ENCODE measurements around the gene KRT7.
"Not testable (repeated sequence)": the region's sequence is repeated elsewhere in the genome, so short reads cannot be mapped to it uniquely, and the experiment has no call there.

Gene KRT7

DNA sequence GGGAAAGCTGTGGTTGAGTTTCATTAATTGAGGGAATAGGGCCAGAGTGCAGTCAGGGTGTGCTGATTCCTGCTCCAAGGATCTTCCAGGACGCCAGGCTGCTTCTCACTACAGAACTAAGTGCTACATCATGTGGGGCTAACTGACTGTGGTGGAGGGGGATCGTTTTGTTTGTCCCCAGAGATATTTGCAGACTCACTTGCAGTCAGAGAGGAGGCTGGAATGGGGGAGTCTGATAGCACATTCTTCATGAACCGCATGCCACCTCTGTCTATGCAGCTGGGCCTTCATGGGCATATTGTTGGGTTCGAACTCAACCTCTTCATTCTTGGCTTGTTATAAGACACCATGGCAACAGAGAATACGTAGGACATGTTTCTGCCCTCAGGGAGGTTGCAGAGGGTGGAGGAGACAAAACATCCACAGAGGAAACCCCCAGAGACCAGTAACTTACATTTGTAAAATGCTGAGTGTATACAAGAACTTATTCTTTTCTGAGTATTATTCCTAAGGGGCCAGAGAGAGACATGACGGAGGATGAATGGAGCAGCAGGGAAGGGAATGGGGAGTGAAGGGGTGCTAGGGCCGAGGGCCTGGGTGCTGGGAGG, 13.0 kb downstream of the KRT7 start:
- no peak for DNase-seq

DNA sequence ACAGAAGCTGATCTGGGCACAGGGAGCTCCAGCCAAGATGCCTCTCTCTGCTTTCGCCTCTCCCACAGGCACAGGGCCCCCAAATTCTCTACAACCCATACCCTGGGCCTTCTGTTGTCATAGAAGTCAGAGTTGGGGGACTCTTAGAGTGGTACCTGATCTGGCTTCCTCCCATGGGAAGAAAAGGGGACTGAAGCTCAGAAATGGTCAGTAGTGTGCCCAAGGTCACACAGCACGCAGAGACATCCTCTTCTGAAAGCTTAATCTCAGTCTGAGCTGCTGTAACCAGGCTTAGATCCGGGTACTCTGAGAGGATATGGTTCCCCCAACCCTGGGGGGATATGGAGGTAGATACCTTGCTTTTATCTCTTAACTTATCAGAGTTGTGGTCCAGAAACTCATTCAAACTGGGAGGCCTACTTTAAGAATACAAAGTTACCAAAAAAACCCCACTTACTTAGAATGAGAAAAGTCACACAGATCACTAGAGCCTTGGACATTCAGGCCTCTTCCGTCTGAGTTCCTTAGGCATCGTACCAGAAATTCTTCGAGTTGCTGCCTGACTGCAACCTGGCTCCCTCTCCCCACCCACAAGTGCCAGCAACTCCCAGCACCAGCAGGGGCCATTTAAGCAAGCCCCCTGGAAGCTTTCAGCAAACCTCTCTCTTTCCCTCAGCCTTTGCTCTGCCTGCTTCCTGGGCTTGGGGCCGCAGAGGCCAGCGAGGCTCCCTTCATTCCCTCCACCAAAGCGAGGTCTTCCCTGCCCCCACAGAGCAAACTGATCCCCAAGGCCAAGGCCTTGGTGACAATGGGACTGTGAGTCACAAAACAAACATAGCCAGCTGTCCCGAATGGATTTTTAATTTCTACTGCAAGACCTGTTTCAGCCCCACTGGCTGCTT, 13.9 kb downstream of the KRT7 start:
- DNase-seq: no peak

DNA sequence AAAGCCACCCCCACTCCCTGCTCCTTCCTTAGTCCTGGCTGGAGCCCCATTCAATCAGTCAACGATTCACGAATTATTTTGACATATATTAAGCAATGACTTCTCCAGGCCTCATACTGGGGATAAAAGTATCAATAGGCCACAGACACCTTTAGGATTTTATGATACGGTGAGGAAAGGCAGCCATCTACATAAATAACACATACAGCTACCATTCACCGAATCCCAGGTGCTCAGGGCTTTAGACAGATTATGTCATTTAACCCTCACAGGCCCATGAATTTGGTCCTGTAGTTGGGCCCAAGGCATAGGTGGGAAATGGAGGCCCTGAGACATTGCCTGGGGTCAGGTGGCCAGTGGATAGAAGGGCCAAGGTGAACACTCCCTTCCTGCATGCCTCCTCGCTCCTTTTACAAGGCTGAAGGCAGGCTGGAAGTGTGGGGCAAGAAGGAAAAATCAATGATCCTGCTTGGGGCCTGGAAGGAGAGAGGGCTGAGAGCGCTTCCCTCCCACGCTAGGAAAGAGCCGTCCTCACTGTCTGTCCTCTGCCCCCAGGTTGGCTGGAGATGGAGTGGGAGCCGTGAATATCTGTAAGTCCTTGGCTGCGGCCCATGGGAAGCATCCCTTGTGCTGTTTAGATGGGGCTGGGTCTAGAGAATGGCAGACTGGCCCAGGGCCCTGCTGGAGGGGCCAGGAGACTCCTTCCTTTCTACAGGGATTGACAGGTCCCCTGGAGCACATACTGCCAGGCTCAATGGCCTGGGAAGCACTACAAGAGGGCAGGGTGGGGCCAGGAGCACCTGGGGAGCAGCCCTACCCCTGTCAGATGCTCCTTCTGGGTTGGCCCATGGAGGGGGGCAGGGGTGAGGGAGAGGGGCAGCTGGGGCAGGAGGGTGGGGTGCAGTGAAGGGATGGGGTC, 14.8 kb downstream of the KRT7 start:
- no peak for DNase-seq

DNA sequence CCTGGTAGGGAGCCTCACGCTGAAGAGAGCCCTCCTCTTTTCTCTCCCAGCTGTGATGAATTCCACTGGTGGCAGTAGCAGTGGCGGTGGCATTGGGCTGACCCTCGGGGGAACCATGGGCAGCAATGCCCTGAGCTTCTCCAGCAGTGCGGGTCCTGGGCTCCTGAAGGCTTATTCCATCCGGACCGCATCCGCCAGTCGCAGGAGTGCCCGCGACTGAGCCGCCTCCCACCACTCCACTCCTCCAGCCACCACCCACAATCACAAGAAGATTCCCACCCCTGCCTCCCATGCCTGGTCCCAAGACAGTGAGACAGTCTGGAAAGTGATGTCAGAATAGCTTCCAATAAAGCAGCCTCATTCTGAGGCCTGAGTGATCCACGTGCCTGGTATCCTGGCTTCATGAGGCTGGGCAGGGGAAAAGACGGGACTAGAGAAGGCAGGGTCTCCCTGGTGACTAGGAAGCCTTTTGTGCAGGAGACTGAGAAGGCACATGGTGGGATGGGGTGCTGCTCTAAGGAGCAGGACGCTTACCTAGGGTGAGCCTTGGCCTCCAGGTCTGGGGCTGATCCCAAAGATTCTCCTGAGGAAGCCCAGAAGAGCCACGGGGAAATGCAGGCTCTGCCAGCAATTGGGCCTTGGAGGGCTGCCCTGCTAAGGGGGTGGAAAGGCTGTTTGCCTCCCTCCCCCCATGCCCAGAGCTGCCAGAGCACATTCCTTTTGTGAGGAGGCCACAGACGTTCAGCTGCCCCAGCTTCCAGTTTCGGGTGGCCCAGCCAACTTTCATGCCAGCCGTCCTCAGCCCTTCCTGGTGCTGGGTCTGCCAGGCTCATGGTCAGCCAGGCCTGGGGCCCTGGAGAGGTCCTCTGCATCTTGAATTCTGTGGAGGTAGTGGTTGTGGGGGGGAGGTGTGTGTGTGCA, 15.8 kb downstream of the KRT7 start:
- DNase-seq: no peak

DNA sequence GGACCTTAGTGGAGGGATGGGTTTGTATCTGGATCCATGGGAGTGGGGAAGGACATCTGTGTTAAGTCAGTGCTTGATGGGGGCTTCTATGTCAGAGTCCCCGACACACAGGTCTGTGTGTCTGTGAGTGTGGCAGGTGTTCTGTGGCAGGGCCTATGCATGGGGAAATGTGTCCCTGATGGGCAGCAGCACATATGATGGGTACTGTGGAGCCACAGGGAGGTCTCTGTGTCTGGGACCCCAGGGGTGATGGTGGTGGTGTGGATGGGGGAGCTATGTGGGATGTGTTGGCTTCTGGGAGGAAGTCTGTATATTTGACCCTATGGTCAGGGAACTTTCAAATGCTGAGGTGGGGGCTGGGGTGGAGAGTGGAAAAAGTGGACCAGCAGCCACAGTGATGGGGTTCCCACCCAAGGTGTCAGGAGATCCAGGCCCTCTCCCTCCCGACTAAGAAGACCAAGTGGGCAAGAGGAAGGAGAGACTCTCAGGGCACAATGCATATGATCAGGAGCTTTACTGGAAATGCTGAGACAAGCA, 16.5 kb downstream of the KRT7 start:
- DNase-seq: no peak

DNA sequence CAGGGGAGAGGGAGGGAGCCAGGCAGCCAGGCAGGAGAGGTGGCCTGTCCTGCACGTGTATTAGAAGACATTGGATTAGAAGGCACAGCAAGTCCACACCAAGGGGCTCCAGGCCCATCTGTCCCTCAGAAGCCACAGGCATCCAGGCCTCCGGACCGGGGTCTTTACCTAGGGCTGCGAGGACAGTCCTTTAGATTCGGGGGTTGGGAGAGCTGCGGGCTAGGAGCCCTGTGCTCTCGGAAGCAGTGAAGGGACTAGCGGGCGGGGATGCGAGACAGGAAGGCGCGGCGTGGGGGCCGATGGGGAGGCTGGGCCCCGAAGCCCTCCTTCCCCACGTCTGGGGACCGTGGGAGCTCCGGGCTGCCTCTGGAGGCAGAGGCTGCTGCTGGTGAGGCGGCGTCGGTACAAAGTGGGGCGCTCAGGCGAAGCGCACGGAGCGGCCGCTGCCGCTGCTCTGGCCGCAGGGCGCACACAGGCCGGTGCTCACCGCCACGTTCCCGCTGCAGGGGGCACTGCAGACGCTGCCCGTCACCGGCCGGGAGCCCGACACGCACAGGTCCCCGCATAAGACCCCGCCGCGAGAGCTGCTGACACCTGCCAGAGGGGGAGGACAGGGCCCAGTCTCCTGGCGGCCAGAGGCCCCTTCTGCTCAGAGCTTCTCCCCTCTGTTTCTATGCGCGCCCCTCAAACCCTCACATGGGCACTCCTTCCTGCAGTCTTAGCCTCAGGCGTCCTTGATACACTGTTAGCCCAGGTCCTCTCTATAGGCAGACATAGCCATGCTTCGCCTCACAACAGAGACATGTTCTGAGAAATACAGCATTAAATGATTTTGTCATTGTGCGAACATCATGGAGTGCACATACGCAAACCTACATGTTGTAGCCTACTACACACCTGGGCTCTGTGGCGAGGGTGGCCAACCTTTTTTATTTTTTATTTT, 17.3 kb downstream of the KRT7 start:
- DNase-seq: no peak

DNA sequence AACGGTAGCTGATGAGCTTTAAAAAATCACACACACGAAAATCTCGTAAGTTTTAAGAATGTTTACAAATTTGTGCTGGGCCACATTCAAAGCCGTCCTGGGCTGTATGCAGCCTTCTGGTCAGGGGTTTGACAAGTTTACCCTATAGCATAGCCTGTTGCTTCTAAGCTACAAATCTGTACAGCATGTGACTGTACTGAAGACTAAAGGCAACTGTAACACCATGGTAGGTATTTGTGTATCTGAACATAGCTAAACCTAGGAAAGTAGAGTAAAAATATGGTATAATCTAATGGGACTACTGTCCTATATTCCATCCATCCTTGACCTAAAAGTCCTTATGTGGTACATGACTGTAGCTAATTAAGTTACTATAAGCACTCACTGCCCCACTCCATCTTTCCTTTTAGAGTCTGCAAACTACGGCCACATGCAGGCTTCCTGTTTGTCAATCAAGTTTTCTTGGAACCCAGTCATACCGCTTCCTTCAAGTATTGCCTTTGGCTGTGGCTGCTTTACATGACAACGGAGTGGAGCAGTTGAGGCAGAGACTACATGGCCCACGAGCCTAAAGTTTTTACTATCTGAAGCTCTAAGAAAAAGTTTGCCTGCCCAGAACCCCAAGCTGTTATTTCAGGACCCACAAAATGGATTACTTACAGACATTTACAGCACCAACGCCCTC, 18.5 kb downstream of the KRT7 start:
- no peak for DNase-seq

DNA sequence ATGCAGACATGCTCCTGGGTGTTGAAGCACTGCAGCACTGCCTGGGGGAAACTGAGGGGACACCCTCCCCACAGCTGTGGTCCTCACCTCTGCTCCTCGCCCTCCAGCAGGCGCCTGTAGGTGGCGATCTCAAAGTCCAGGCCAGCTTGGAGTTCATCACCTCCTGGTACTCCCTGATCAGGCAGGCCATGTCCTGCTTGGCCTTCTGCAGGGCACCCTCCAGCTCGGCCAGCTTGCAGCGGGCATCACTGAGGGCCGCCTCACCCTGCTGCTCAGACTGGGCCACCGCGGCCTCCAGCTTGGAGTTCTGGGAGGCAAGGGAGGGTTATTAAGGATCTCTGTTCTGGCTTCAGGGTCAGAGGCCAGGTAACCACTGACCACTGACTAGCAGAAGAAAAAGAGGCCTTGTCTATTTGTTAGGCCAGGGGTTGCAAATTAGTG, 19.2 kb downstream of the KRT7 start:
- DNase-seq: not testable (repeated sequence)

DNA sequence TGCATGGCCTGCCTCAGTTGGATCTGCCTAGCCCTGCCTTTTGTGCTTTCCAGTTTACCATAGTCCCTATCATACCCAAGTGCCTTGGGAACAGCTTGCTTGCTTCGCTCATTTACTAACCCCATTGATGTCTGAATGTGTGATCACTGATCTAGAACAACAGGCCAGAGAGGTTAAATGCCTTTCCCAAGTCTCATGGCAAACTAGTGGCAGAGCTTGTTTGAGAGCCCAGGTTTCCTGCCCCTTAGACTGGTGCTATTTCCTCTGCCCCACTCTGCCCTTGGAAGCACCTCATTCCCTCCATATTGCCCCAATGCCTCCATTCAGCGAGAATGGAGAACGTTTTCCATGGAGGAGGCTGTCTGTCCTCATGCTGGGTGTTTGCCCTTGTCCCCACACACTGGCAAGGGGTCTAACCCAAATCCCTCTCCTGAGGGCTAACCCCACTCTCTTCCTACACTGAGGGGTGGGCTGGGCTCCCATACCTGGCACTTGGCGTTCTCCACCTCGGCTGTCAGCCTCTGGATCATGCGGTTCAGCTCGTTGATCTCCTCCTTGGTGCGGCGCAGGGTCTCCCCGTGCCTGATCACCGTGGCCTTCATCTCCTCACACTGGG, 19.8 kb downstream of the KRT7 start:
- DNase-seq: no peak

DNA sequence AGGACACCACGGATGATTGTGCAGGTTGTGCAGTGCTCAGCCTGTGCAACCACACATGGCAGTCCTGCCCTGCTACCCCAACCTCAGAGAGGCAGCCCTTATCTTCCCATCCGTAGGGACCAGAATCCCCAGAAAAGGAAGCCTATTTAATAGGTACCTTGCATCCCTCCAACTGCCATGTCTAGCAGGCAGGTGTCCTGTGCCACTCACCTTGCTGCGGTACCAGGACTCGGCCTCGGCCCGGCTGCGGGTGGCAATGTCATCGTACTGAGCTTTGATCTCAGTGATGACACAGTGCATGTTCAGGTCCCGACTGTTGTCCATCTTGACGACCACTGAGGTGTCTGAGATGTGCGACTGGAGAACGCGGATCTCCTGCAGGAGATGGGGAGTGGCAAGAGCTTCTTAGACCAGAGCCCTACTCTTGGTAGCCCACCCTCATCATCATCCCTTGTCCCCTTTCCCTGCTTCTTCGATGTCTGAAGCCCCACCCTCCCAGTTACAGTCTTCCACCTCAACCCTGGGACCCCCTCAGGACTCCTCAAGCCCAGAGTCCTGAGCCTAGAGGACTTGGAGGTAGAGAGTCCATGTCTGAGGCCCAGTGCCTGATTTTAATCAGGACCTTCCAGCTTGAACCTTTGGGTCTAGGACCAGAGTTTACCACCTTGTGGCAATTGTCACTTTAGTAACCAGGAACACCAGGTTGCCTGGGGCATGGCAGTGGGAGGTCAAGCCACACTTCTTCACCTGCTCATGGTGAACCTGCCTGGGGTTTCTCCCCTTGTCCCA, 20.5 kb downstream of the KRT7 start:
- no peak for DNase-seq

DNA sequence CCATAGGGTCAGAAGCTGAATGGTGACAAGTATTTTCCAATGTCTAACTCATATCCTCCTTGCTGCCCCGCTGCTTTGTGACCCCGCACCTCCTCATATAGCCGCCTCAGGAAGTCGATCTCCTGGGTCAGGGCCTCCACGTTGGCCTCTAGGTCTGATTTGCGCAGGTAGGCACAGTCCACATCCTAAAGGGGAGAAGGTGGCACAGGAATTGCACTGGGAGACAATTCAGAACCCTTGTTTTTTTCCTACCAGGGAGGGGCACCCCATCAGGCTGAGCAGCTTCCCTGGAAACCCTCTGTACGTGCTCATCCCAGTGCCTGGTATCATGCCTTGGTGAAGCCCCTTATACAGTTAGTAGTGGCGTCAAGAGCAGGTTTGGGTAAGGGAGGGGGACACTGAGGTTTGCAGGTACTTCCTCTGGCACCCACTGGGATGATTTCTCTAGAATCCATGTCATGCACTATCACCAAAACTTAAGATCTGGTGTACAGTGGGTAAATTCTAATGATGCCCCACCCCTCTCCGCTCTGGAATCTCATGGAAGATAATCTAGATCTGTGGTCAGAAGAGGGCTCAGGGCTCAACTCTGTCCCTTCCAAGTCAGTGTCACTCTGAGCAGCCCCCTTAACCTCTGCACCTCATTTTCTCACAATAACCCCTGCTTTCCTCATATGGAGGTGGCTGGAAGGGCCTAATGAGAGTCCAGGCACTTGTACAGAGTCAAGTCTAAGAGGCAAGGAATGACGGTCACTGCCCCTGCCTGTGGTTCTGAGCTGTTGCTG, 21.3 kb downstream of the KRT7 start:
- DNase-seq: no peak

DNA sequence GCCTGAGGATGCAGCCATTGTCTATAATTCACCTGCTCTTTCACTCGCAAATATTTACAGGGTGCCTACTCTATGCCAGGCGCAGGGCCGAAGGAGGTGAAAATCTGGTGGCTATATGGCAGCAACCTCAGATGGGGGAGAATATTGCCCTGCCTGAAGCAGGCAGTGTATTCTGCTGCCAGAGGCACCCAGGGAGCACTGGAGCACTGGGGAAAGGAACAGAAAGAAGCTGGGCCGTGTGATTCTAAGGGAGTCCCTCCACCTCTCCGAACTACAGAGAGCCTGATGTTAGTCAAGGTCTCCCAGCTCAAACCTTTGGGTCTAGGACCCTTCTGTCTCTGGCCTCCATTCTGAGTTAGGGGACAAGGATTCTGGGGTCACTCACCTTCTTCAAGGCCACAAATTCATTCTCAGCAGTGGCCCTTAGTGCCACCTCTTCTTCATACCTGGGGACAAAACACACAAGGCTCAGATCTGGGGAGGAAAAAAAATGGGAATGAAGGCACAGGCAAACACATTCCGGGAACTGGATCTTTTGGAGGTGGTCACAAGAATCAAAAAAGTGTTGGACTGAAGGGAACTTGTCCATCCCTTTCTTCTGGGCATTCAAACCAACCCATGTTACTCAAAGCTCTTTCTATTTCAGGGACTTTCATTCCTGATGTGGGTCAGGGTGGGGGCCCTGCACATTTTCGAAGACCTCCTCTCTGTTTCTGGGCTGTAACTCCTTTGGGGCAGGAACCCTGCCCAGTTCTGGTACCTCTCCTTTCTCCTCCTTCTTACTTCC, 22.1 kb downstream of the KRT7 start:
- DNase-seq: no peak

DNA sequence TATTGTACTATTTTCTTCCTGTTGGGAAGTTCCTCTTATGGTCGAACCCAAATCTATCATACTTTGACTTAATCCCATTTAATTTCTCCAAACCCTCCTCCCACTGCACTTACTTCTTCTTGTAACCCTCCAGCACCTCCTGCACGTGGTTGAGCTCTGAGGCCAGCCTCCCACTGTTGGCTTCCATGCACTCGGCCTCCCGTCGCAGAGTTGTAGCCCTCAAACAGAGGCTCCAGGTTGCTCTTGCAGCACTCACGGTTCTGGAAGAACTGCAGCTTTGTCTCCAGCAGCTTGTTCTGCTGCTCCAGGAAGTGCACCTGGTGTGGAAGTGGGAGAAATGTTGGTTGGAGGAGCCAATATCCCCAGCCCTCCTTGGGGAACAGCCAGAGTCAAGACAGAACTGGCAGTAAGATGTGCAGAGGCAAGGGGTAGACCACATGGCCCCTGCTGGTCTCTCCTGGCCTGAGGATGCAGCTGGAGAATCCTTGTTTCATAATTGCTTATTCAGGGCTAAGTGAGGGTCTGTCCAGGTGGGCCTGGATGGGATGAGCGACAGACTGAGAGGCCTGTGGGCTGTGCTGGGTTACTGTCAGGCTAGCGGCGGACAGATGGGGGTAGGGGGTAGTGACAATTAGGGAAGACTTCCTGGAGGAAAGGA, 23.0 kb downstream of the KRT7 start:
- no peak for DNase-seq

DNA sequence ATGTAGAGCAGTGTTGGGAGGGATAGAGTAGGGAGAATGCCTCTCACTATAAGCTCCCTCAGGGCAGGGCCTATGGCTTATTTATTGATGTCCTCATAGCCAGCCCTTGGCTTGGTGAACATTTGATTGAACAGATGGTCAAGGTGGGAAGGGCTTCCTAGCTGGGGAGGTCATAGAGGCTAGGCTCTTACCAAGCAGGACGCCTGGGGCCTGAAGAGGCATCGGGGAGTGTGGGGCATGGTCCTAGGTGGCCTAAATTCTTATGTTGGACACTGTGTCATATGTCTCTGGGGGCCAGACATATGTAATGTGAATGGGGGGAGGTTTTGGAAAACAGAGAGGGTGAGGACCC, 23.5 kb downstream of the KRT7 start:
- no peak for DNase-seq

DNA sequence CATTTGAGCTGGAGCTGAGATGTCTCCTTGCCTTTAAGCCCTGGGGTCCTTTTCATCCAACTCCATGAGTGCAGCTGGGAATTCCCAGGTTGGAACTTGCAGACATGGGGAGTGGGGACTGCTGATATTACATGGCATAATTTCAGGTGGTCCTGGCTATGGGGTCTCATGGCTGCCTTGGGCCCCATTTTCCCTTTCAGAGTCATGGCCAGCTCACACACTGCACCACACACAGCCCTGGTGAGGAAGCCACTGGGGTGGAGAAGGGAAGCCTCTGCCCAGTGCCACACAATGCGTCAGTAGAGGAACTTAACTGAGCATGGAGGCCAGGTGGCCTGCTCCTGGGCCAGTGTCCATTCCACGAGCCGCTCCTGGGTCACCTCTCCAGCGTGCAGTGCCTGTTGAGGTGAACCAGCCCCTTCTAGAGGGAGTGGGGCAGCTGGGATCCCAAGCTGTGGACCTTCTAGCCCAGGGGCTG, 24.1 kb downstream of the KRT7 start:
- DNase-seq: no peak

DNA sequence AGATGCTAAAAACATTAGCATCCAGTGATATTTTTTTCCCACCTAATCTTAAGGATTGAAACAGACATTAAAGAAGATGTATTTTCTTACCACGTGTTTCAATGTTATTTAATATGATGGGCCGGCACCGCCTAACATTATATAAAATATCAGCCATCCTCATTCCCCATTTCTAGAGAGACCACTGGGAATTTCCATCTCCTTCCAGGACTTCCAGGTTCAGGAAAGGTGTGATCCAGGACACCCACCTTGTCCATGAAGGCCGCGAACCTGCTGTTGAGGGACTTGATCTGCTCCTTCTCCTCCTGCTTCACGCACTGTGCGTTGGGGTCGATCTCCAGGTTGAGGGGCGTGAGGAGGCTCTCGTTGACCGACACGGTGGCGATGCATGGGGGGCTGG, 24.9 kb downstream of the KRT7 start:
- DNase-seq: not testable (repeated sequence)

Data from NCI-H1092 (cell line).